H7 (cell line): ENCODE results near the gene STK32A. TPM values are rescaled to one million over a fixed set of nuclear protein-coding genes. Genes with fewer than 3 reads are reported as not detected.

ENCODE experiments used
- DNase-seq: peaks from one replicate; pipeline ENCODE4 v3.0.0; 2012
- H3K27me3 ChIP-seq: 2 replicates; pipeline ENCODE4 v1.6.0; 2011; ENCODE audit warnings: mild to moderate bottlenecking, low read length; ENCODE audit not compliant: control insufficient read depth, insufficient read depth
- H3K36me3 ChIP-seq: replicated peaks from 2 replicates; pipeline ENCODE4 v1.5.1; 2011; ENCODE audit warnings: low read length; ENCODE audit not compliant: control insufficient read depth, insufficient read depth
- H3K4me3 ChIP-seq: 2 replicates; pipeline ENCODE4 v1.5.1; 2011; ENCODE audit warnings: low read depth, mild to moderate bottlenecking, control low read depth, low read length, moderate library complexity; ENCODE audit not compliant: insufficient read depth
- total RNA-seq: library from RNA; depleted of rRNA; stranded (reverse); fragments of >200 nt; shearing (Covaris generic); gene quantifications from 2 replicates; pipeline ENCODE4 v1.2.3, GENCODE V29; 2014

STK32A gene
- total RNA-seq, 1 experiment from 2014 or later, result 0.35 TPM

DNA sequence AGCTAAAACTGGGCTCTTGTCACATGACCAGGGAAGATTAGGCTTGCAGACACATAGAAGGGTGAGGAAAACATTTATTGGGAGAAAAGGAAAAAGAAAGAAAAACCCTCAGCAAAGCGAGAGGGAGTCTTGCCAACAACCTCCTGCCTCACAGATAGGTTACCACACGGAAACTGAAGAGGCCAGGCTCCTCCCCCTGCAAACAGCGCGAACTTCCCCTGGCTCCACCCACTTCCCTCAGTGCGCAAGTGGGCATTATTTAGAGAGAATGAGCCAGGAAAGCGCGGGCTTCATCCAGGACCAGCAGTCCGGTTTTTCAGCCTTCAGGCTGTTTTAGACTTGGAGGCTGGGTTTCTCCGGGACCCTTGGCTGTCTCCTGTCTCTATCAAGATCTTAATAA, 70.3 kb downstream of the STK32A start:
- no peaks in the 10 kb centered on the region for H3K36me3 ChIP-seq
- H3K4me3 ChIP-seq, result no peak overlapping the region
- no peak for DNase-seq
- no peaks in the 10 kb centered on the region for H3K27me3 ChIP-seq

DNA sequence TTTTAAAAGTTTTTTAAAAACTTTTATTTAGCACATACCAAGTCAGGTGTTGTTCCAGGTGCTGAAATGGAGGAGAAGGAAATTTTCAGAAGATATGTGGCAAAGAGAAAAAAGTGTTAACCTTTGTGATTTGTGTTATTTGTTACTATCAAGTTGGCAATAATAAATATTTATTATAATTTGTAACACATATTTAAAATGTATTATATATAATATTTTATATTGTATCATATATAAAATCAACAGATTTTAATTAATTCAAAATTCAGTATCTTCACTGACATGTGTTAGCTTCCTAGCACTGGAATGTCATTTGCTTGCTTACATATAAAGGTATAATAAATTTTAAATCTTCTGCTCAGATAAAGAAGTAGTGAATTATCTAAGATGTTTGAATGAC, 71.5 kb downstream of the STK32A start:
- H3K36me3 ChIP-seq, result no peaks in the 10 kb centered on the region
- H3K4me3 ChIP-seq, result no peak overlapping the region
- no peak for DNase-seq
- H3K27me3 ChIP-seq, result no peaks in the 10 kb centered on the region

DNA sequence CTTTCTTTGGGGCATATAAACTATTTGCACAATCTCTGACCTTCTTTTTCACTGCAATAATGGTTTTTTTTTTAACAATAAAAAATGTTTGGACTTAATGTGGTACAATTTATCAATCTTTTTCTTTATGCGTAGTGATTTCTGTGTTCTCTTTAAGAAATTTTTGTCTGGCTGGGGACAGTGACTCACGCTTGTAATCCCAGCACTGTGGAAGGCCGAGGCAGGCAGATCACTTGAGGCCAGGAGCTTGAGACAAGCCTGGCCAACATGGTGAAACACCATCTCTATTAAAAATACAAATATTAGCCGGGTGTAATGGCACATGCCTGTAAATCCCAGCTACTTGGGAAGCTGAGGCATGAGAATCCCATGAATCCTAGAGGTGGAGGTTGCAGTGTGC, 72.3 kb downstream of the STK32A start:
- H3K27me3 ChIP-seq, result no peaks in the 10 kb centered on the region
- H3K4me3 ChIP-seq, result no peak overlapping the region
- H3K36me3 ChIP-seq, result no peaks in the 10 kb centered on the region
- DNase-seq, result no peak

DNA sequence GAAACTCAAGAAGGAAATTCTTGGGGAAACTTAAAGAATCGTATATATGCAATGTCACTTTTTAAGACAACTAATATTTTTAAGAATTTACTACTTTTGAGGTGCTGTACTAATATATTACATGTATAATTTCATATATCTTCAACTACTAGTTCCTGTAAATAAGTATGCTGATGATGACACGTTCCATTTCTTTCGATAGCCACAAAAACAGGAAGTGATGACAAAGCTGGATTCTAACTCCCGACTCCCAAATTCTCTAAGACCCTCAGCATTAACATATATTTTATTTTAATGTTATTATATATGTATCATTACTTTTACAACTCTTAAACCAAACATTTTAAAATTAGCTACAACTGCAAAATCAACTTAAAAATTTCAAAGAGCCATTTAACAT, 74.8 kb downstream of the STK32A start:
- no peak for DNase-seq
- H3K4me3 ChIP-seq, result no peak overlapping the region
- H3K27me3 ChIP-seq, result no peaks in the 10 kb centered on the region
- H3K36me3 ChIP-seq, result no peaks in the 10 kb centered on the region

DNA sequence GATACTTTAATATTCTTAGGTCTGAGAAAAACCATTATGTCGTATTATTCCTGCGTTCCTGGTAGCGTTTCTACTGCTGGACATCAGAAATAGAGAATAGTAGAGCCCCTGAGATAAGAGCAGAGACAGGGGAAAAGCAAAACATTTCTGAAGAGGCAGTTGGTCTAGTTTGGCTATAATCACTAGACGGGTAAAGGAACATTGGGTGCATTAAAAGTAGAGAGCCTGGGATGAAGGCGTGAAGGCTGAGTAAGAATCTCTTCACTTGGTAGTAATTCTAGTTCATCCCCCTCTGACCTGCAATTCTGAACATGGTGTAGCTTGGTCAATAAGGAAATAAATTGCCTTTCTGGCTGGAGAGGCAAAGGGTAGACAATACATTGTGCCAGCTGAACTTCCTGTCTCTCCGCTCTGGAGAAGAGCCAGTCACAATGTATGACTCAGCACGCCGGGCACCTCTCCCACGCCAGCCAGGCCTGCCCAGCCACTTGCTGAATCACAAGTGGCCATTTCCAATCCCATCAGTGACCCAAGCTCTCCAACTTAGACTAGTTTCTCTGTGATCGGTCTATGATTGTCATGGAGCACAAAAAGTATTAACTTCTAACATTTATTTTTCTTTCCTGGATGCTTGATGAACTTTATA, 75.4 kb downstream of the STK32A start:
- Histone ChIP-seq H3K36me3 (no peaks in the 10 kb centered on the region), H3K27me3 (no peaks in the 10 kb centered on the region), H3K4me3 (no peak overlapping the region)
- DNase-seq, result peak; percentile 12

DNA sequence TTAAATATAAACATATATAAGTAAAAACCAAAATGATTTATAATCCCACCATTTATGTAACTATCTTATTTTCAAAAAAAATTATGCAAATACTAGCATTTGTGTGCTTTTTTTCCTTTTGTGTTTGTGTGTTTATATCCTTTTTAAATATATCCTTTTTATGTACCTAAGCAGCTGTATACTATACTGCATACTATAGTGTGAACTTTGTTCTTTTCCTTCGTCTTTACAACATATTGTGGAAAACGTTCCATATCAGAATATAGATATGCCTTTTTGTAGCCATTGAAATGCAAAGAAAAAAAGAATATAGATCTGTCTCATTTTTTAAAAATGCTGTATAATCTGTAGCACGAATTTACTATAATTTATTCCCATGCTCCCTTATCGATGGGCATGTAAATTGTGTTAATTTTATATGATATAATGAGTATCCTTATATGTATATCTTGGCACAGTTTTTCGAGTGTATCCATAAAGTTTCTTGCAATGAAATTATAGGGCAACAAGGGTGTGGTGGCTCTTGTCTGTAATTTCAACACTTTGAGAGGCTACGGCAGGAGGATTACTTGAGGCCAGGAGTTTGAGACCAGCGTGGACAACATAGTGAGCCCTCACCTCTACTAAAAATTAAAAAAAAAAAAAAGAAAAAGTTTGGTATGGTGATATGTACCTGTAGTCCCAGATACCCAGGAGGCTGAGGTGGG, 83.3 kb downstream of the STK32A start:
- H3K27me3 ChIP-seq, result no peaks in the 10 kb centered on the region
- H3K4me3 ChIP-seq, result no peak overlapping the region
- H3K36me3 ChIP-seq, result no peaks in the 10 kb centered on the region
- no peak for DNase-seq

DNA sequence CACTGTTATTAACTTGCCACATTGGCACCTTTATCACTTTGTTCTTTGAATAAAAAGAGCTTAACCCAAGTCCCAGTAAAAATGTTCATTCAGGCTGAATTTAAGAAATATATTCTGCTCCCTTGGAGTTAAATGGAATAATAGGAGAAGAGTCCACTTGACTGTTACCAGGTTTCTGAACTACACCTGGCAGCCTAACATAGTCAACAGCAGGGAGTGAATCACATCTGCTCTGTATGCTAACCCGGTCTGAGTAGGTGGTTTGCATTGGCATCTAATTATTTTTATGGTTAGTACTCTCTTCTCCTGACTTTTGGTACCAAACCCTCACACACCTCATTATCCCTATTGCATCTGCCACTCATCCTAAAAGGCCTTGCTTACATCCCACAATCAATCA, 86.7 kb downstream of the STK32A start:
- no peaks in the 10 kb centered on the region for H3K27me3 ChIP-seq
- no peak for DNase-seq
- H3K36me3 ChIP-seq, result no peaks in the 10 kb centered on the region
- H3K4me3 ChIP-seq, result no peak overlapping the region

DNA sequence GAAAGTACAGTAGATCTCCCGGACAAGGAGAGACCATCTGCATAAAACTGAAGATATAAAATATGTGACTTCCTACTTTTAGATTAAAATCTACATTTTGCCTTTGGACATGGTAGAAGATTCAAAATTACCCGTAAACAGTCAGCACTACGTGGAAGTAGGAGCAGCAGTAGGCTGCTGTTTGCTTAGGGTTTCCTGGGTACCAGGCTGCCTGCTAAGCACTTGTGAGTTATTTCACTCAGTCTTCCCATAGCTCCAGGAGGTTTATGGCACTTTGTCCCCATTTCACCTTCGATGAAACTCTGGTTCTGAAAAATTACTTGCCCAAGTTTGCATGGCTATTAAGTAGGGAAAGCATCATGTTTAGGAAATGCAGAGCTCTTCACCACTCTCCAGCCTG, 92.6 kb downstream of the STK32A start:
- no peak for DNase-seq
- H3K27me3 ChIP-seq, result no peaks in the 10 kb centered on the region
- no peaks in the 10 kb centered on the region for H3K36me3 ChIP-seq
- no peak overlapping the region for H3K4me3 ChIP-seq

DNA sequence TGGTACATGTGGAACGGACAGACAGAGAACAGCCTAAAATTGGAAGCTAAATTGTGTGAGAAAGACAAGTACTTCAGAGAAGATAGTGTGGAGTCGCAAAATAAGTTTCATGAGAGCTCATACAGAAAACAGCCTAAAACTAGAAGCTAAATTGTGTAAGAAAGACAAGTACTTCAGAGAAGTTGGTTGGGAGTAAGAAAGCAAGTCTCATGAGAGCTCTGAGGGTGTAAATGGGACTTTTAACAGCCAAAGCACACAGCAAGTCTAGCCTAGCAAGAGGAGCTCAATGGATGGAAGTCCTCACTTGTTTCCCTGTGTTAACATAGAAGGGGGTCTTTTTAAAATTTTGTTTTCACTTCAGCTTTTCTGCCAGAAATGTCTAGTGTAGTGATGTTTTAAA, 93.1 kb downstream of the STK32A start:
- Histone ChIP-seq H3K4me3 (no peak overlapping the region), H3K27me3 (no peaks in the 10 kb centered on the region), H3K36me3 (no peaks in the 10 kb centered on the region)
- no peak for DNase-seq

DNA sequence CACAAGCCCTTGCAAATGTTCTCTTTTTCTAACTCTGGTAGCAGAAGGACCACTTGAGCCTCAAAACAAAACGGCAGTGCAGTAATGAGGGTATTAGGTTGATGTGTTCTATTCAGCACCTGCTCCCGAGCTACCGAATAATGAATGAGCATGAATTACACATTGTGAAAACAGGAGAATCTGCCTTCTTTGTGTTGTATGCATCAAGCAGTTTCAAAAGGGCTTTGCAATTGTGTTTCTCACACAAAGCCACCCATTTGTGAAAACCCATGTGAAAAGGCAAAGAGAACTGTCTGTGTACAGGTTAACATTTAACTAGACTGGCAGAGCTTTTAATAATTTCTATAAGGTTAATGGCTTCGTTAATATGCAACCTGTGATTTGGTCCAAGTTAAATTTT, 97.8 kb downstream of the STK32A start:
- H3K27me3 ChIP-seq, result no peaks in the 10 kb centered on the region
- no peak overlapping the region for H3K4me3 ChIP-seq
- no peaks in the 10 kb centered on the region for H3K36me3 ChIP-seq
- no peak for DNase-seq

DNA sequence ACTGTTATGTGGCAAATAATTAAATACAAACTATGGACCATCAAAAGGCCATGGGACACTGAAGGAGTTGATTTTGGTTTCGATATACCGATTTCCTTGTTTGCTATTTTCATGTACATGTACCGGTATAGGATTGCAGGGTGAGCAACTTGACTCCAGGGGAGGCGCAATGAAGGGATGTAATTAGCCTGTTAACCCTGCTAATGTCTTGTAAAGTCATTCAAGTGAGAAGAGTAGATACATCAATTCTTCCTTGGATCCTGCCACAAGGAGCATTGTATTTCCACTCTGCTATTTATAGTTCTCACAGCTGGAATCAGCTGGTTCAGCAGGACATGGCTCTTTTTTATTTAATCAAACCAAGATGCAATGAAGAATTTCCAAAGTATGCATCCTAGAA, 102.0 kb downstream of the STK32A start:
- H3K27me3 ChIP-seq, result no peaks in the 10 kb centered on the region
- peak; percentile 6 for DNase-seq
- no peaks in the 10 kb centered on the region for H3K36me3 ChIP-seq
- no peak overlapping the region for H3K4me3 ChIP-seq

DNA sequence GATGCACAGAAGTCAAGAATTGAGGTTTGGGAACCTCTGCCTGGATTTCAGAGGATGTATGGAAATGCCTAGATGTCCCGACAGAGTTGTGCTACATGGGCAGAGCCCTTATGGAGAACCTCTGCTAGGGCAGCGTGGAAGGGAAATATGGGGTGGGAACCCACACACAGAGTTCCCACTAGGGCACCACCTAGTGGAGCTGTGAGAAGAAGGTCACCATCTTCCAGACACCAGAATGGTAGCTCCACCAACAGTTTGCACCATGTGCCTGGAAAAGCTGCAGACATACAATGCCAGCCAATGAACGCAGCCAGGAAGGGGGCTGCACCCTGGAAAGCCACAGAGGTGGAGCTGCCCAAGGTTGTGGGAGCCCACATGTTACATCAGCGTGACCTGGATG, 104.5 kb downstream of the STK32A start:
- DNase-seq, result no peak
- no peaks in the 10 kb centered on the region for H3K27me3 ChIP-seq
- H3K4me3 ChIP-seq, result no peak overlapping the region
- H3K36me3 ChIP-seq, result no peaks in the 10 kb centered on the region

DNA sequence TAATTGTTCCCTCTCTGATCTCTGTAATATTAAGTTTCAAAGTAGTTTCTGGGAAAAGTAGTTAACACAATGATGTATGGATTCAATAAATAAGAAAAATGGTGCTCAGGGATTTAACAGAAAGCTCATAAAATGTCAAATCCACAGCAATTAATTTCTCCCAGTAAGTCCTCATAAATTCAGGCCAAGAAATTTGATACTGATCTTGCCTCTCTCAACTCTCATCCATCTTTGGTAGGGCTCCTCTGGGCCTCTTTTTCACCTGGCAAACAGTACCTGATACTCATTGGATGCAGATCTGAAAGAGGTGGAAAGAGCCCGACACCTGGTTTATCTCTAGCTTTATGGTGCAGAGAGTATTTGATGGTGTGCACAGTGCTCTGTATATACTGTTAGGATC, 106.1 kb downstream of the STK32A start:
- Histone ChIP-seq H3K4me3 (no peak overlapping the region), H3K36me3 (no peaks in the 10 kb centered on the region), H3K27me3 (no peaks in the 10 kb centered on the region)
- no peak for DNase-seq

DNA sequence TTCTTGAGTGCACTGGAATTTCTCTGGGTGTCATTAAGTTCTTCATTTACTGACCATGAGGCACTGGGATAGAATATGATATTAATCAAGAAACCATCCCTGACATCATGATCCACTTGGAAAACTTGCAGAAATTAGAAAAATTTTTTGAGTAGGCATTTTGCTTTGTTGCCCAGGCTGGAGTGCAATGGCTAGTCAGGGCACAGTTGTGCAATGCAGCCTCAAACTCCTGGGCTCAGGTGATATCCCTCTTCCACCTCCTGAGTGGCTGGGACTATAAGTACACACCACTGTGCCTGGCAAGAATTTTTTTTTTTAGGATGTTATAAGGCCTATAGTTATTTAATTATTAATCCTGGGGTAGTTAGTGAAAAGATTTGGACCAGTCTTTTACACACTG, 106.5 kb downstream of the STK32A start:
- DNase-seq, result no peak
- H3K4me3 ChIP-seq, result no peak overlapping the region
- no peaks in the 10 kb centered on the region for H3K36me3 ChIP-seq
- no peaks in the 10 kb centered on the region for H3K27me3 ChIP-seq

DNA sequence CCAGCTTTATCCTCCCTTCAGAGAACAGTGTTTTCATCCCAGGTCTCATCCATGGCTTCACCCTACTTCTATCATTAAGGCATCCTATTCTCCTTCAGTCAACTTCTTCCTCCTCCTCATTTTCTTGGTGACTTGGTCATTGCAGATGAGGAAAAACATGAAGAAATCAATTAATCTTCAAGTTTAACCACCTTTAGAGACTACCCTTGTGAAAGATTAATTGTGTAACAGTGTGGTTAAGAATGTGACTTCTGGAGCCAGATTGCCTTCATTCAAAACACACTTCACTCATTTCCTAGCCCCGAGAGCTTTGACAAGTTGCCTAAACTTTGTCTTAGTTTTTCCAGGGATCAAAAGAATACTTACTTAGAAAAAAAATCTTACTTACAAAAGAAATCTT, 110.0 kb downstream of the STK32A start:
- H3K27me3 ChIP-seq, result no peaks in the 10 kb centered on the region
- H3K36me3 ChIP-seq, result no peaks in the 10 kb centered on the region
- no peak overlapping the region for H3K4me3 ChIP-seq
- no peak for DNase-seq
